Dermis microvascular lymphatic vessel endothelial cell (primary cell): ENCODE measurements around the gene CCIN. TPM values are rescaled to one million over a fixed set of nuclear protein-coding genes. Genes with fewer than 3 reads are reported as not detected.

Source experiments
- total RNA-seq: library from RNA; depleted of rRNA; stranded (reverse); fragments of >200 nt; gene quantifications from 2 replicates; pipeline ENCODE4 v1.2.1, GENCODE V29; 2014

CCIN gene
- total RNA-seq, 1 donor from 2014 or later, result 0.13 TPM

Other genes starting within 250 kb of the CCIN start
- gene OR2S2, start 211.2 kb upstream of the CCIN start, total RNA-seq, result not detected in 2 replicates
- 21.7 and 32.9 TPM in 2 replicates for gene RECK, start 132.5 kb upstream of the CCIN start, total RNA-seq
- 57.9 and 108 TPM in 2 replicates for gene GLIPR2, start 32.7 kb upstream of the CCIN start, total RNA-seq
- gene CLTA, start 21.5 kb downstream of the CCIN start, total RNA-seq, result 203 and 266 TPM in 2 replicates
- gene GNE, start 89.1 kb downstream of the CCIN start, total RNA-seq, result 11.3 and 11.5 TPM in 2 replicates
- gene RNF38, start 230.9 kb downstream of the CCIN start, total RNA-seq, result 20.2 and 28.2 TPM in 2 replicates